Fibroblast of gingiva (primary cell): ENCODE results near the gene TMEM191B.
"Not testable (repeated sequence)": the region's sequence is repeated elsewhere in the genome, so short reads cannot be mapped to it uniquely, and the experiment has no call there.

Source experiments
- DNase-seq: peaks from one replicate; pipeline ENCODE4 v3.0.0-alpha.2; 2011; ENCODE audit warnings: low read depth

Gene TMEM191B

GRCh38 chr22:18527752-18528596, at the start of gene TMEM191B:
TSS of gene TMEM191B (plus strand) at chr22:18527802. CDS start at chr22:18527981, 179 bp downstream.
- not testable (repeated sequence) for DNase-seq

- not testable (repeated sequence) for DNase-seq
Observed at GRCh38 chr22:18496227-18496626, 31.4 kb upstream of the TMEM191B start.

GRCh38 chr22:18511327-18511726, 16.3 kb upstream of the TMEM191B start:
- not testable (repeated sequence) for DNase-seq

- not testable (repeated sequence) for DNase-seq
Observed at GRCh38 chr22:18512378-18512777, 15.2 kb upstream of the TMEM191B start.

GRCh38 chr22:18513454-18513853, 14.1 kb upstream of the TMEM191B start:
- DNase-seq: not testable (repeated sequence)

- DNase-seq: not testable (repeated sequence)
Observed at GRCh38 chr22:18518061-18518460, 9.5 kb upstream of the TMEM191B start, which contains the start of gene GGTLC3. TSS of gene GGTLC3 (minus strand) at chr22:18518161. CDS start at chr22:18517897, 264 bp downstream.

- DNase-seq: not testable (repeated sequence)
Observed at GRCh38 chr22:18522762-18523161, 4.8 kb upstream of the TMEM191B start.

- not testable (repeated sequence) for DNase-seq
Observed at GRCh38 chr22:18523328-18523727, 4.3 kb upstream of the TMEM191B start.

GRCh38 chr22:18528597-18529415, 1.2 kb downstream of the TMEM191B start:
- DNase-seq: peak; percentile 51

- DNase-seq: not testable (repeated sequence)
Observed at GRCh38 chr22:18529416-18530145, 2.0 kb downstream of the TMEM191B start.

GRCh38 chr22:18533633-18534032, 6.0 kb downstream of the TMEM191B start:
- not testable (repeated sequence) for DNase-seq

GRCh38 chr22:18534315-18534714, 6.7 kb downstream of the TMEM191B start:
- DNase-seq: not testable (repeated sequence)

- DNase-seq: not testable (repeated sequence)
Observed at GRCh38 chr22:18539994-18540393, 12.4 kb downstream of the TMEM191B start.

GRCh38 chr22:18543400-18543799, 15.8 kb downstream of the TMEM191B start:
- not testable (repeated sequence) for DNase-seq

- DNase-seq: not testable (repeated sequence)
Observed at GRCh38 chr22:18544615-18545014, 17.0 kb downstream of the TMEM191B start.

GRCh38 chr22:18549458-18550179, 22.0 kb downstream of the TMEM191B start:
- not testable (repeated sequence) for DNase-seq

GRCh38 chr22:18551046-18551445, 23.4 kb downstream of the TMEM191B start:
- DNase-seq: not testable (repeated sequence)

GRCh38 chr22:18552839-18553597, 25.4 kb downstream of the TMEM191B start:
- DNase-seq: not testable (repeated sequence)

GRCh38 chr22:18554280-18555256, 27.0 kb downstream of the TMEM191B start:
- not testable (repeated sequence) for DNase-seq
